ENCODE data around the gene KCNQ2.

KCNQ2 gene

DNA sequence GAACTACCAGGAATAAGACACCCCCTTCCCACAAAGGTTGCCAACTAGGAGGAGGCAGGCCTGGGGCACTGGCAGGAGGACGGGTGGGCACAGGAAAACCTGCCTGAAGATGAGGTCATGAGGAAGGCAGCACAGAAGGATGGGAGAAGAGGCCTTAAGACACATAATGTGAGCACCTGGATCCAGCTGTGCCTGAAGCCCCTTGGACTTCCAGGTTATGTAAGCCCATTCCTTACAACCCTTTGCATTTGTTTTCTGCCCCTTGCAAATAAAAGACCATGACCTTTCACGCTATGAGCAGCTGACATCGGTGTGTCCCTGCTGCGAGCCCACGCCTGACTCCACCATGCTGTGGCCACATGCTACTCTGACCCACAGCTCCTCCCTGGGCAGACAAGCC lies 23.4 kb downstream of the KCNQ2 start:
- H3K27me3 ChIP-seq (ENCODE audit: insufficient read depth, poor library complexity, severe bottlenecking), result peaks cover 20% of the 10 kb centered on the region
- TF ChIP-seq CTCF (IDR thresholded peaks at IDR 0.05; ENCODE audit: insufficient read depth, low read length) (no peak), REST (IDR thresholded peaks at IDR 0.05; ENCODE audit: insufficient replicate concordance, low read depth) (no peak), GABPA (IDR thresholded peaks at IDR 0.05; ENCODE audit: low read depth) (no peak), SPI1 (IDR thresholded peaks at IDR 0.05; ENCODE audit: borderline replicate concordance, low read depth) (no peak), POLR2AphosphoS5 (IDR thresholded peaks at IDR 0.05; ENCODE audit: low read depth) (no peak)
- H3K4me3 ChIP-seq (replicated peaks; ENCODE audit: insufficient read depth, low read length), result no peak overlapping the region
- no peak overlapping the region for H3K27ac ChIP-seq (replicated peaks)
- DNase-seq (ENCODE audit: low read depth in 1 of 2, low spot score in 1 of 2), result no peak

DNA sequence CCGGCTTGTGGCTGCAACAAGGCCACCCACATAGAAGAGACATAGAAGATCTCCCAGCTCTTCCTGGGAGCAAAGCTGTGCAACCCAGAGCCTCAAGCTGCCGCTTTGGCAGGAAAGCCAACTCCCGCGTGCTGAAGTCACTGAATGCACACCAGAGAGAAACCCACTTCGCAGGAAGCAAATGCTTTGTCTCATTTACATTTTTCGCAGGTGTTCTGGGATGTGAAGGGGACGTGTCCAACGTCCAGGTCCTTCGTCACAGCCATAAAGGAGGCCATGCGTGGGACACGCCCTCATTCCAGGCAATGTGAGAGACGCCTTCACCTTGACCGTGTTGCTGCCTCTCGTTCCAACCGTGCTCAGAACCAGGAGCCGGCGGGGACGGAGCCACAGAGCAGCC lies 24.4 kb downstream of the KCNQ2 start:
- DNase-seq (ENCODE audit: low read depth in 1 of 2, low spot score in 1 of 2), result no peak
- Histone ChIP-seq H3K27ac (replicated peaks) (no peak overlapping the region), H3K4me3 (replicated peaks; ENCODE audit: insufficient read depth, low read length) (no peak overlapping the region), H3K27me3 (ENCODE audit: insufficient read depth, poor library complexity, severe bottlenecking) (peaks cover 11% of the 10 kb centered on the region)
- TF ChIP-seq POLR2AphosphoS5 (IDR thresholded peaks at IDR 0.05; ENCODE audit: low read depth) (no peak), SPI1 (IDR thresholded peaks at IDR 0.05; ENCODE audit: borderline replicate concordance, low read depth) (no peak), REST (IDR thresholded peaks at IDR 0.05; ENCODE audit: insufficient replicate concordance, low read depth) (no peak), GABPA (IDR thresholded peaks at IDR 0.05; ENCODE audit: low read depth) (no peak), CTCF (IDR thresholded peaks at IDR 0.05; ENCODE audit: insufficient read depth, low read length) (no peak)

GRCh38 chr20:63447320-63447719 lies 25.1 kb downstream of the KCNQ2 start:
- DNase-seq (ENCODE audit: low read depth in 1 of 2, low spot score in 1 of 2), result no peak
- H3K4me3 ChIP-seq (replicated peaks; ENCODE audit: insufficient read depth, low read length), result no peak overlapping the region
- no peak overlapping the region for H3K27ac ChIP-seq (replicated peaks)
- no peak for TF ChIP-seq REST (IDR thresholded peaks at IDR 0.05; ENCODE audit: insufficient replicate concordance, low read depth)
- TF ChIP-seq CTCF (IDR thresholded peaks at IDR 0.05; ENCODE audit: insufficient read depth, low read length), result no peak
- TF ChIP-seq GABPA (IDR thresholded peaks at IDR 0.05; ENCODE audit: low read depth), result no peak
- no peak for TF ChIP-seq POLR2AphosphoS5 (IDR thresholded peaks at IDR 0.05; ENCODE audit: low read depth)
- no peak for TF ChIP-seq SPI1 (IDR thresholded peaks at IDR 0.05; ENCODE audit: borderline replicate concordance, low read depth)
- peaks cover 6% of the 10 kb centered on the region for H3K27me3 ChIP-seq (ENCODE audit: insufficient read depth, poor library complexity, severe bottlenecking)

Measured in HL-60 (cell line).